Stimulated activated naive CD8-positive, alpha-beta T cell treated with anti-CD3 and anti-CD28 coated beads, Interleukin-15, amount 100 ng/mL, for 72 hours (primary cell): ENCODE results near the gene ACAA2.
A peak's percentile ranks its signal among the peaks of the same experiment; 100 is the strongest.

ENCODE experiments used
- ATAC-seq: fragments of 150-1000 bp; cut with Tn5 transposase; 2 replicates; pipeline ENCODE4 v1.10.0; 2021; ENCODE audit warnings: mild to moderate bottlenecking, moderate library complexity
- DNase-seq, 2 donors: peaks; one replicate each; pipeline ENCODE4 v3.0.0; 2021 to 2022
- H3K27ac Mint-ChIP-seq, 2 donors: one replicate each; pipeline ENCODE4 v1.8.0; 2022; ENCODE audit warnings: mild to moderate bottlenecking in 2 of 2, mixed read lengths in 2 of 2, moderate library complexity in 2 of 2
- H3K27me3 Mint-ChIP-seq: one replicate; pipeline ENCODE4 v1.8.0; 2022; ENCODE audit warnings: mixed read lengths
- H3K4me1 Mint-ChIP-seq: one replicate; pipeline ENCODE4 v1.8.0; 2022; ENCODE audit warnings: mild to moderate bottlenecking, mixed read lengths
- H3K4me3 Mint-ChIP-seq, 2 donors: one replicate each; pipeline ENCODE4 v1.8.0; 2022; ENCODE audit warnings: mild to moderate bottlenecking in 2 of 2, mixed read lengths in 2 of 2, moderate library complexity in 1 of 2
- H3K9me3 Mint-ChIP-seq, 2 donors: one replicate each; pipeline ENCODE4 v1.8.0; 2022; ENCODE audit warnings: mixed read lengths in 2 of 2

The ACAA2 gene

DNA sequence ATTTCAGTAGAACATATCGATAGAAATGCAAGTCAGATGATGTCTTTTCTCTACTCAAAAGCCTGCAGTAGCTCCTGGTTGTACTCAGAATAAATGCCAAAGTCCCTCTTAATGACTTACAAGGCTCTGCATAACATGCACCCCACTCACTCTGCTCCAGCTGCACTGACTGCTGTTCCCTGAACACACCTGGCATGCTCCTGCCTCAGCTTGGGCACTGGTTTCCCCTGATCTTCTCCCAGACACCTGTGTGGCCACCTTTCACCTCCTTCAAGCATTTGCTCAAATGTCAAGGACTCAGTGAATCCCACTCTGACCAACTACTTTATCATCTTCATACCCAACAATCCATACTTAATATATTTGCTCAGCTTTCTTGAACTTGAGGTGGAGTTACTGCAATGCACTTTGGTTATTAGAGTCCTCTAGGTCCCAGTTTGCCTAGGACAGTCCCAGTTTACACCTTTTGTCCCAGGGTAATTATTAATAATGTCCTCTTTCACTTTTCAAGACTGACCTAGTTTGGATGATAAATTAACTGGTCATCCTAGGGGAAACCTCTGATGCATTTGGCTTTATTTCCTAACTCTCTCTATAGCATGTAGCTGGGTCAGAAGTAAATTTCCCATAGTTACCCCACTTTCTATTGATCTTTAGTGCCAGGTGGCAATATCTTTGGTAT is 44.1 kb downstream of the ACAA2 start:
- DNase-seq (no peak), ATAC-seq (no peak)
- no peaks in the 10 kb centered on the region for H3K27me3 Mint-ChIP-seq
- no peak overlapping the region for H3K27ac Mint-ChIP-seq
- no peak overlapping the region for H3K4me3 Mint-ChIP-seq
- no peaks in the 10 kb centered on the region for H3K4me1 Mint-ChIP-seq
- no peaks in the 10 kb centered on the region for H3K9me3 Mint-ChIP-seq

DNA sequence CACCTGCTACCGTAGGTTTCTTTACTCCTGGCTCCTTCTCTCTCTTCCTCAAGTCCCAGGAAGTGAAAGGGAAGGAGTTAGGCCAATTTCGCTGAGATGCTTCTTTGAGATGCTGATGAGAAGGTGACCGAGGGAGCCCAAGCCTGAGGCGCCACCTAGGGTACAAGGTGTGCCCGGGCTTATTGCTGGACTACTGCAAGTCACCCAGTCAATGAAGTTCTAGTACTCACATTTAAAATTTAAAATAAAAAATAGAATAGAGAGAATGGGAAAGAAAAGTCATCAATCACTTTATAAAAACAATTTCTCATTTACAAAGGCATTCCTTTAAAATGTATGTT is 45.3 kb downstream of the ACAA2 start:
- H3K27ac Mint-ChIP-seq = no peak overlapping the region
- H3K27me3 Mint-ChIP-seq = no peaks in the 10 kb centered on the region
- ATAC-seq (no peak), DNase-seq (no peak)
- H3K9me3 Mint-ChIP-seq = no peaks in the 10 kb centered on the region
- no peak overlapping the region for H3K4me3 Mint-ChIP-seq
- no peaks in the 10 kb centered on the region for H3K4me1 Mint-ChIP-seq

DNA sequence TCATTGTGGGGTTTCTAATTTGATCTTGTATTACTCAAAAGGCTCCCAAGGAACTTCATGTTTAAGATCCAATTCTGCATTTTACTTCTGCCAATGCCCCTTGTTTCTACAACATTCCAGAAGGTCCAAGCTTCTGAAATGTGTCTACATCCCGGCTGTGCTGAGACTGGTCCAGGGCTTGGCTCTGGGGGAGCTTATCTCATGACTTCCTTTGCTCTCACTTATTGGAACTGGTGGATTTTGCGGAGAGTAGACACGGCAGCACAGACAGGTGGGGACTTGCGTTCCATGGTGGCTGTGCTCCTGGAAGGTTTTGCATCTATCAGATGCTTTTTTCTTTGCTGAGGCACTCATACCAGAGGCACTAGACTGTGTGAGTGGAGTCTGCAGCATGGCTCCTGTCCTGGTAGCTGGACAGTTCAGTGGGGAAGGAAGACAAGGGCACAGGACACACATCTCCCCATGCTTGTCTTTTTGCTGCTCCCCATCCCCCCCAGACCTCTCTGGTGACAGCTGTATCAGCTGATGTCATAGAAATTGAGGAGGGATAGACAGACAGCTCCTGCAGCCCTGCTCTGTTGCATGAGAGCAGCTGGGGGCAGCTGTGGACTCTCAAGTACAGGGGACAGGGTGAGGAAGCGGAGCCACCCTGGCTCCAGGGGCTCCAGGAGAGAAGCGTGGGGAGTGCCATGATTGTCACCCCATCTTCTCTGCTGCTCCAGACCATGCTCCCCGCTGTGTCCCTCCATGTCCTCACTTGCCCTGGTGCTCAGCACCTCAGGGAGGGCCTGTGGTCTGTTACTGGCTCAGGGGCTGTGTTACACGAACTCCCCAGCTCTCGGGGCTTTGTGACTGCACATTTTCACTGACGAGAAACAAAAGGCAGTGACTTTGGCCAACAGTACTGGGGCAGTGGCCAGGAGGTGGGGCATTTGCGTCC is 46.0 kb downstream of the ACAA2 start:
- Mint-ChIP-seq H3K9me3 (no peaks in the 10 kb centered on the region), H3K27me3 (no peaks in the 10 kb centered on the region), H3K4me1 (no peaks in the 10 kb centered on the region), H3K27ac (no peak overlapping the region), H3K4me3 (no peak overlapping the region)
- DNase-seq (no peak), ATAC-seq (no peak)

DNA sequence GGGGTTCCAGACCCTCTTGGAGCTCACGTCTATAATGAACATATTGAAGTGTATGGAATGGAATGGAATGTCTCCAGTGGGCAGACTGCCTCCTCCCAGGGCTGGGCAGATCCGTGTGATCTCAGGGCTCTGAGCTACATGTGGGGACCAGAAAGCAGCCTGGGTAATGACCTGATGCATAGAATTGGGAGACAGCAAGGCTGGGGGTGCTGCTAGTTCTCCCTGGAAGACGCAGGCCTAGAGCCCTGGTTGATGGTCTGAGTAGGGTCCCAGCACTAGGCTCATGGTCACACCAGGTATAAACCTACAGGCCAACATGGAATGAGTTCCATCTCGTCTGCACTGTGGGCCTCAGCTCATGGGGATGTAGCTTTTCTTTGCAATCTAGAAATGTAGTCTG is 46.7 kb downstream of the ACAA2 start:
- DNase-seq (no peak), ATAC-seq (no peak)
- Mint-ChIP-seq H3K9me3 (no peaks in the 10 kb centered on the region), H3K4me3 (no peak overlapping the region), H3K27ac (no peak overlapping the region), H3K4me1 (no peaks in the 10 kb centered on the region), H3K27me3 (no peaks in the 10 kb centered on the region)

DNA sequence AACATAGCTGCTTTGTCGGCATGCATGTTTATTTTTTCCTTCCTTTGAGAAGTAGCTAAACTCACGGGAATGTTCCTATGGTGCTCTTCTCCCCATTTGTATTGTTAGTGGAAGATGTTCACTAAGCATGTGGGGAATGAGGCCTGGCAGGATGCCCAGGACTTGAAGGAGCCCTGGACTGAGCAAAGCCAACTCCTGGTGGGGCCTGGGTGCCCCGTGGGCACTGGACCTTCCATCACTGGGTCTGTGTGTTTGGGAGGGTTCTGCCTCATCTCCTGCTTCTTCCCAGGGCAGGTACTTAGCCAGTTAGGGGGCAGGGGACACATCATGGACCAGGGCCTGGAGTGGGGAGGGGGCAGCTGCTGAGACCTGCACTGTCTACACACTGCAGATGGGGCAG is 49.3 kb downstream of the ACAA2 start:
- DNase-seq = no peak
- no peaks in the 10 kb centered on the region for H3K27me3 Mint-ChIP-seq
- H3K4me3 Mint-ChIP-seq = no peak overlapping the region
- H3K27ac Mint-ChIP-seq = no peak overlapping the region
- no peaks in the 10 kb centered on the region for H3K9me3 Mint-ChIP-seq
- no peaks in the 10 kb centered on the region for H3K4me1 Mint-ChIP-seq
- no peak for ATAC-seq

DNA sequence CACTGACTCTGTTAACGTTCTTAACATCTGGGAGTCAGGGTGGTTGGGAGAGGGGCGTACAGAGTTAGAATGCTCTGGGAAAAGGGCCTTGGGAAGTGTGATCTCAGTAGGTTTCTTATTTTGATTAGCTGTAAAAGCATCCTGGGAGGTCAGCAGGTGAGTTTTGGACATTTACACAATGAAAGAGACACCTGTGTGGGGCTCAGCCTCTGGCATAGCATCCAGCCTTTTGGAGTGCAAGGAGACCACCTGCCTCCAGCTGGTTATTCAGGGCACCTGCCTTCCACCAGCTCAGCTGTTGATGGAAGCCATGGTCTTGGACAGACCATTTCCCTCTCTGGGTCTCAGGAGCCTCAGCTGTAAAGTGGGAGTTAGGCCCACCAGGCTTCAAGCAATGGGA is 49.7 kb downstream of the ACAA2 start:
- no peak for DNase-seq
- H3K4me3 Mint-ChIP-seq = no peak overlapping the region
- peak overlapping the region in 1 of 2 donors; percentile 42 for H3K27ac Mint-ChIP-seq
- H3K27me3 Mint-ChIP-seq = no peaks in the 10 kb centered on the region
- no peaks in the 10 kb centered on the region for H3K4me1 Mint-ChIP-seq
- no peak for ATAC-seq
- H3K9me3 Mint-ChIP-seq = no peaks in the 10 kb centered on the region

DNA sequence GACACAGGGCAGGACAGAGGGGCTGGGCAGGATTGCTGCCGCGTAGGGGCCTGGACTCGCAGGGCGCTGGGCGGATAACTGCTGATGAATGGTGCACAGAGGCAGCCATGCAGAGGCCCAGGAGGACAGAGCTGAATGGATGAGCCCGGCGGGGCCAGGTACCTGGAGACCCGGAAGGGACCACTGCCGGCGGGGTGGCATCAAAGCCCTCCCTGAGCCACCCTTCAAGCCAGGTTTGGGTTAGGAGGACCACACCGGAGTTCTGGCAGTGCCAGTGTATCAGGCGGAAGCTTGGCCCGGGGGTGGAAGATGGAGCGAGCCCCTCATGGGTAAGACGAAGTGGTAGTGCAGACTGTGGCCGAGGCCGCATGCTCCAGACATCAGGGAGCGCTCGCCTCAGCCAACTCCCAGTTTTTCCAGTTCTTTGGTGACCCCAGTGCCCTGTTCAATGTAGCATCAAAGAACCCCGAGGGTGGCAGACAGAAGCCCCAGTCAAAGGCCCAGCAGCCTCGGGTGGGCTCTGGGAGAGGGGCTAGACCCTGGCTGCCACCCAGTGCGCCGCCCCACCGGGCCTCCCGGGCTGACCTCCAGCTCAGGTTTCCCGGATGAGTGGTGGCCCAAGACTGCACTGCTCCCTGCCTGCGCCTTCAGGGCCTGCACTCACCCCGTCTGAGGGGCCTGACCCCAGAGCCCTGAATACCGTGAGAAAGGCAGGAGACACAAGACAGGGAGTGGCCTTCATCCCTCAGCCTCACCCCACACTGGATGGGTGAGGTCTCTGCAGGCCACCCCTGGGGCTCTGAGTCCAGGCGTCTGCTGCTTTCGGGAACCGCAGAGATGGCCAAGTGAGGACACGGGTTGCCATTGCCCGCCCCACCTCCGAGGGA is 50.9 kb downstream of the ACAA2 start:
- no peak overlapping the region for H3K27ac Mint-ChIP-seq
- H3K9me3 Mint-ChIP-seq = no peaks in the 10 kb centered on the region
- H3K4me1 Mint-ChIP-seq = no peaks in the 10 kb centered on the region
- no peak for DNase-seq
- peak; percentile 21 for ATAC-seq
- H3K27me3 Mint-ChIP-seq = no peaks in the 10 kb centered on the region
- H3K4me3 Mint-ChIP-seq = no peak overlapping the region

DNA sequence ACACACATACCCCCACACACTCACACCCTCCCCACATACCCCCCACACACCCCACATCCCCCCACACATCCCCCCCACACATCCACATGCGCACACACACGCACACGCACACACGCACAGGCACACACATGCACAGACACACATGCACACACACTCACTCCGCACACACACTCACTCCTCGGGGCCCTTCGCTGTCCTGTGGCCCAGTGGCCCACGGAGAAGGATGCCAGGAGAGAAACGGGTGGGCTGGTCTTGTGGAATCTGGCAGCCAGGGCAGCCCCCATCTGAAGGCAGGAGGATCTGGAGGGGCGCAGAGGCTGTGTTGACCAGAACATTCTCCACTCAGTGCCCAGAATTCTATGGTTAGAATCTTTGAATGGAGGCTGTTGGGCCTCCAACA is 51.6 kb downstream of the ACAA2 start:
- peak overlapping the region in 1 of 2 donors; percentile 34 for H3K27ac Mint-ChIP-seq
- H3K4me3 Mint-ChIP-seq = no peak overlapping the region
- peak; percentile 7 for ATAC-seq
- no peak for DNase-seq
- no peaks in the 10 kb centered on the region for H3K27me3 Mint-ChIP-seq
- H3K4me1 Mint-ChIP-seq = no peaks in the 10 kb centered on the region
- H3K9me3 Mint-ChIP-seq = no peaks in the 10 kb centered on the region

DNA sequence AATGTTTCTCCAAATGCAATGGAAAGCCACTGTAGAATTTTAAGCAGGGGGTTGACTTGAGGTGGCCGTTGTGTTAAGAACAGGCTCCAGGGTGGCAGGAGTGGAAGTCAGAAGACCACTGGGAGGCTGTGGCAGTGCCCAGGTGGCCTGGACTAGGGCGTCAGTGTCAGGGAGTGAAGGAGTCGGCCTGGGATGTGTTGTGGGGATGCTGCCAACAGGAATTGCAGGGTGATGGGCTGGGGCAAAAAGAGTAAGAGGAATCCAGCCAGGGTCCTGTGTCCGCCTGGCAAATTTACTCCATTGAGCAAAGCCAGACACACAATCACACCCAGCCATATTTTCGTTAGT is 55.1 kb downstream of the ACAA2 start:
- no peak overlapping the region for H3K27ac Mint-ChIP-seq
- no peaks in the 10 kb centered on the region for H3K9me3 Mint-ChIP-seq
- no peak overlapping the region for H3K4me3 Mint-ChIP-seq

DNA sequence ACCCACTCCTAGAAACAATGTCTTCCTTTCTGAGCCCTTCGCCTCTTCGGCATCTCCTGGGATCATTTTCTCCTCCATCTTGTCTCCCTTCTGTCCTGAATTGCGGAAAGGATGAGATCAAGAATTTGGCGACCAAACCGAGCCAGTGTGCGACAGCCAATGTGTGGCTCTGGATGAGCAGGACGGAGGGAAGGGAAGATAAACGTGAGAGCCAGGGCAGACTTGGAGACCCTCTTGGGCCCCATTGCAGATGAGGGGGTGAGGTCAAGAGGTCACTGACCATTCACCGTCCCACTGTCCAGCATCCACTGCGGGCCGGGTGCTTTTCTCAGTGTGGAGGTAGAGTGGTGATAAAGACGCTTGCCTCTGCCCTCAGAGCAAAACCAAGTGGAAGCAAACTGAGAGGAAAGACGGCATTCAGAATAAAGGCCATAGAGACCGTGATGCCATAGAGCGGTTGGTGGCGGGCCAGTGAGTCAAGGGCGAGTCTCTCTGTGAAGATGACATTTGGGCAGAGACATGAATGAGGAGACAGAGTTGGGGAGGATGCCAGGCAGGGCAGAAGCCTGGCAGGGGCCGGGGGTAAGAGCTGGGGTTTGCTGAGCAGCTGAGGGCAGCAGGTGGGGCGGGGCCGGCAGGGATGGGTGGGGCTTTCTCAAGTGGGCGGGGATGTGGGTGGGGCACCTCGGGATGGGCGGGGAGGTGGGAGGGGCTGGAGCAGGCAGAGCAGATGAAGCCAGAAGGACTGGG is 55.6 kb downstream of the ACAA2 start:
- H3K4me1 Mint-ChIP-seq = no peaks in the 10 kb centered on the region
- ATAC-seq = no peak
- no peaks in the 10 kb centered on the region for H3K9me3 Mint-ChIP-seq
- DNase-seq = no peak
- H3K27me3 Mint-ChIP-seq = no peaks in the 10 kb centered on the region
- no peak overlapping the region for H3K27ac Mint-ChIP-seq
- H3K4me3 Mint-ChIP-seq = no peak overlapping the region

More for the DNA sequence above, 55.1 kb downstream of the ACAA2 start:
- Mint-ChIP-seq H3K4me1 (no peaks in the 10 kb centered on the region), H3K27me3 (no peaks in the 10 kb centered on the region)
- DNase-seq (no peak), ATAC-seq (no peak)

DNA sequence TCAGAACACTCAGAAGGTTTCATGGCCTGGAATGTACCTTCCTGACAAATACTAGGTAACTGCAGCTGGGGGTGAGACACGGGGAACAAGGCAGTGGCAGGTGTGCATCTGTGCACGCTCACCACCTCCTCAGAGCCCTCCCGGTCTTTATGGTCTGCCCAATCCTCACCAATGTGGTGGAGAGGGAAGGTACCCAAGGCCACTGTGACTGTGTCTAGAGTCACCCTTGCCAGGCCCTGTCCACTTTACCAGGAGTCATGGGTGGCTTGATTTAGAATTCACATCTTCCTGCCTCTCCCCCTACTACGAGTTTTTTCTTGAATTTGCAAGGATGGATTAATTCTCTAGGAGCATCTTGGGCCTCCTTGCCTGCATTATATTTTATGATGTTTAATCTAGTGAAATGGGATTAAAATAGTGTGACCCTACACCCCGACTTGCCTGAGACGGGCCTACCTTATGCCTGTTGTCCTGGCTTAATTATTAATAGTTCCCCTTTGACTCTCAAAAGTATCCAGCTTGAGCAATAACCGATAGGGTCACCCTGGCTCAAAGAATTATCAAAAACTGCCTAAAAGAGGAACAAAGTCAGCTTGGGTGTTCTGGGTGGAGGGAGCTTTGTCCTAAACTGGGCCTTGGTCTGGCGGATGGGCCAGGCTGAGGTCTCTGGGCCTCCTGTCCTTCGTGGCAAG is 56.5 kb downstream of the ACAA2 start:
- Mint-ChIP-seq H3K9me3 (no peaks in the 10 kb centered on the region), H3K27me3 (no peaks in the 10 kb centered on the region), H3K4me1 (peaks cover 4% of the 10 kb centered on the region), H3K27ac (no peak overlapping the region), H3K4me3 (no peak overlapping the region)
- ATAC-seq (no peak), DNase-seq (no peak)

DNA sequence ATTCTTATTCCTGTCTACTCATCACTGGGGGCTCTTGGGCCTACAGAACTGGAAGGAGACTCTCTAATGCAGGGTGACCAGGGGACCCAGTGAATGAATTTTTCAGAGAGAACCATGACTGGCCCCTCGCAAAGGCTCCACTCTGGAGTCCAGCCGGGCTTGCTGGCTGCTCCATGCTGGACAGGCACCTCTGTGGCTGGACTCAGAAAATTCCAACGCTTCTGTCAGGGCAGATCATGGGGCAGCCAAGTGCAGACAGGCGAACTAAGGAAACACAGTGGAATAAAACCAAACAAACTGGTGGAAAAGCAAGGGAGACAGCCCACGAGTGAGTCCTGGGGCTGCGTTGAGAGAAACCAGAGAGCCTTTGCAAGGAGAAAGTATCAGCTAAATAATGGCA is 57.2 kb downstream of the ACAA2 start:
- no peaks in the 10 kb centered on the region for H3K9me3 Mint-ChIP-seq
- no peak overlapping the region for H3K27ac Mint-ChIP-seq
- no peaks in the 10 kb centered on the region for H3K27me3 Mint-ChIP-seq
- no peak for DNase-seq
- peaks cover 11% of the 10 kb centered on the region for H3K4me1 Mint-ChIP-seq
- H3K4me3 Mint-ChIP-seq = no peak overlapping the region
- ATAC-seq = no peak

DNA sequence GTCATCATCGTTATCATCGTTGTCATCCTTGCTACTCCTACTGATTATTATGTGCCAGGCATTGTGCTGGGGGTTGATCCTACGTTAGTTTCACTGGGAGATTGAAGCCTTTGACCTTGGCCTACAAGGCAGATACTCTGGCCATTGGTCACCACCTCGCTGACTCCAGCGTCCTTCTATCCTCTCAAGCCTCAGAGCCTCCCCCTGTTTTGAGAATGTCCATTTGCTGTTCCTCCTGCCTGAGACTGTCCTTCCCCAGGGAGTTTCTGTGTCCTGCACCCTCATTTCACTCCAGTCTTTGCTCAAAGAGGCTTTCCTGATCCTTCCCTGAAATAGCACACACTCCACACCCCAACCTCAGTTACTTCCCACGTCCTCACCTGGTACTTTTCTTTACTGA is 57.8 kb downstream of the ACAA2 start:
- Mint-ChIP-seq H3K9me3 (no peaks in the 10 kb centered on the region), H3K4me3 (no peak overlapping the region), H3K4me1 (peaks cover 11% of the 10 kb centered on the region), H3K27ac (peak overlapping the region; percentile 4 to 20), H3K27me3 (no peaks in the 10 kb centered on the region)
- DNase-seq (no peak), ATAC-seq (no peak)

DNA sequence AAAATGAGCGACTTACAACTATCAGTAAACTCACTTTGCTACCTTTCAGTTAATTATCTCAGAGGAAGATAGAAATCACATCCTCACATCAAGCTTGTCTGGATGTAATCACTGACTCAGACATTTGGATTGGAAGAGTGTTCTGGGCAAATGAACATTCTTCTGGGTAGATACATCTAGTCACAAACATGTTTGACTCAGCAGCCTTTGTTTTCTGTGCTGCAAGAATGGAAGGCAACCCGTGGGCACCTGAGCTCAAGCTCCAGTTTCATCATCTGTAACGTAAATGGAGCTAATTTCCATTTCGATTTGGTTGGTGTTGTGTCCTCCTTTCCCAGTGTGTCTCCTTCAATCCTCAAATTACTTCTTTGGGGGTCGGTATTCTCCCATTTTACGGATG is 58.5 kb downstream of the ACAA2 start:
- peaks cover 11% of the 10 kb centered on the region for H3K4me1 Mint-ChIP-seq
- no peak for ATAC-seq
- H3K4me3 Mint-ChIP-seq = no peak overlapping the region
- DNase-seq = no peak
- no peaks in the 10 kb centered on the region for H3K27me3 Mint-ChIP-seq
- no peaks in the 10 kb centered on the region for H3K9me3 Mint-ChIP-seq
- no peak overlapping the region for H3K27ac Mint-ChIP-seq

DNA sequence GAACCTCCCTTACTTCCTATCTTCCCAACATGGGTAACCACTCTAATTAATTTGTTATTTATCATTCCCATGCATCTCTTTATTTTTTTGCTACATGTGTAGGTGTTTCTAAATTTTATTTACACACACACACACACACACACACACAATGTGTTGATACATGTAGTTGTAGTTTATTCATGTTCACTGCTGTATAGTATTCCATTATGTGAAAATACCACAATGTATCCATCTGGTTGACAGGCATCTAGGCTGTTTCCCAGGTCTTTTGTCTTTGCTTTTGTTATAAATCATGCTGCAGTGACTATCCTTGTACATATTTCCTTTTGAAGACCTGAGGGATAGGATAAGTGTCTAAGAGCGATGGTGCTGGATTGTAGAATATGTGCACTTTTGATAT is 59.7 kb downstream of the ACAA2 start:
- no peaks in the 10 kb centered on the region for H3K27me3 Mint-ChIP-seq
- H3K9me3 Mint-ChIP-seq = no peaks in the 10 kb centered on the region
- H3K4me1 Mint-ChIP-seq = peaks cover 11% of the 10 kb centered on the region
- ATAC-seq (no peak), DNase-seq (no peak)
- H3K4me3 Mint-ChIP-seq = no peak overlapping the region
- no peak overlapping the region for H3K27ac Mint-ChIP-seq
